ENCODE data around the gene GAMT.

Gene GAMT

DNA sequence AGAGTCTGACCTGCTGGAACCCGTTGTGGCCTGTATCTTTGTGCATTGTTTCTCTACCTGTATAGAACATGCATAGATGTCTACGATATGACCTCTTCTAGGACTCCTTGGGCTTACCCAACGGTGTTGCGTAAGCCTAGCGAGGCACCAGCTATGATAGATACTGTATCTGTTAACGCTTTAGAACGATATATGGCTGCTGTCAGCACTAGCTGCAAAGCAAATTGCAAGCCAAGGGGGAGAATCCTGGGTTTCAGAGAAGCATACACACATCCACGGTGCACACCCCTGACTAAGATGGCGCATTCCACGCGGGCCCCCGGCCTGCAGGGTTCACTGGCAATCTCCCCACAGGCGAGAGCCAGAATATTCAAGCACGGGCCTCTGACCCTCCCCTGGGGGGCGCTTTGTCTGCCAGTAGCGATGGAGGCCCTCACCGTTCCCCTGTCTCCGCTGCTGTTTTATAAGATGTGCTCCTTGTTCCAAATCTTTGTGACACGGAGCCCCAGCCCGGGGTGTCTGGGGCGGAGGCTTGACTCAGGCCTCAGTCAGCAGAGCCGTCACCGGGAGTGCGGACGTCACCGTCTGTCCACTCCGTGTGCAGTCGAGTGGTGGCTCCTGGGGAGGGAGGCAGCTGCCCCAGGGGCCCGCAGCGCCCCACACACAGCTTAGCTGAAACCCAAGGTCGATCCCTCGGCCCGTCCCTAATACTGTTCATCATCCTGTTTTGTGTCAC is 23.9 kb upstream of the GAMT start:
- TF ChIP-seq, protein P1, sequence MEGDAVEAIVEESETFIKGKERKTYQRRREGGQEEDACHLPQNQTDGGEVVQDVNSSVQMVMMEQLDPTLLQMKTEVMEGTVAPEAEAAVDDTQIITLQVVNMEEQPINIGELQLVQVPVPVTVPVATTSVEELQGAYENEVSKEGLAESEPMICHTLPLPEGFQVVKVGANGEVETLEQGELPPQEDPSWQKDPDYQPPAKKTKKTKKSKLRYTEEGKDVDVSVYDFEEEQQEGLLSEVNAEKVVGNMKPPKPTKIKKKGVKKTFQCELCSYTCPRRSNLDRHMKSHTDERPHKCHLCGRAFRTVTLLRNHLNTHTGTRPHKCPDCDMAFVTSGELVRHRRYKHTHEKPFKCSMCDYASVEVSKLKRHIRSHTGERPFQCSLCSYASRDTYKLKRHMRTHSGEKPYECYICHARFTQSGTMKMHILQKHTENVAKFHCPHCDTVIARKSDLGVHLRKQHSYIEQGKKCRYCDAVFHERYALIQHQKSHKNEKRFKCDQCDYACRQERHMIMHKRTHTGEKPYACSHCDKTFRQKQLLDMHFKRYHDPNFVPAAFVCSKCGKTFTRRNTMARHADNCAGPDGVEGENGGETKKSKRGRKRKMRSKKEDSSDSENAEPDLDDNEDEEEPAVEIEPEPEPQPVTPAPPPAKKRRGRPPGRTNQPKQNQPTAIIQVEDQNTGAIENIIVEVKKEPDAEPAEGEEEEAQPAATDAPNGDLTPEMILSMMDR (IDR thresholded peaks at IDR 0.05; ENCODE audit: low read depth, low read length), result no peak
- H3K27me3 ChIP-seq (ENCODE audit: insufficient read depth, low read depth, severe bottlenecking), result no peaks in the 10 kb centered on the region
- H3K4me3 ChIP-seq (ENCODE audit: low read depth, low read length), result no peak overlapping the region
- no peak overlapping the region for H3K27ac ChIP-seq
- no peak for DNase-seq
- no peaks in the 10 kb centered on the region for H3K9me3 ChIP-seq (ENCODE audit: severe bottlenecking)
- H3K36me3 ChIP-seq, result peaks cover 86% of the 10 kb centered on the region

DNA sequence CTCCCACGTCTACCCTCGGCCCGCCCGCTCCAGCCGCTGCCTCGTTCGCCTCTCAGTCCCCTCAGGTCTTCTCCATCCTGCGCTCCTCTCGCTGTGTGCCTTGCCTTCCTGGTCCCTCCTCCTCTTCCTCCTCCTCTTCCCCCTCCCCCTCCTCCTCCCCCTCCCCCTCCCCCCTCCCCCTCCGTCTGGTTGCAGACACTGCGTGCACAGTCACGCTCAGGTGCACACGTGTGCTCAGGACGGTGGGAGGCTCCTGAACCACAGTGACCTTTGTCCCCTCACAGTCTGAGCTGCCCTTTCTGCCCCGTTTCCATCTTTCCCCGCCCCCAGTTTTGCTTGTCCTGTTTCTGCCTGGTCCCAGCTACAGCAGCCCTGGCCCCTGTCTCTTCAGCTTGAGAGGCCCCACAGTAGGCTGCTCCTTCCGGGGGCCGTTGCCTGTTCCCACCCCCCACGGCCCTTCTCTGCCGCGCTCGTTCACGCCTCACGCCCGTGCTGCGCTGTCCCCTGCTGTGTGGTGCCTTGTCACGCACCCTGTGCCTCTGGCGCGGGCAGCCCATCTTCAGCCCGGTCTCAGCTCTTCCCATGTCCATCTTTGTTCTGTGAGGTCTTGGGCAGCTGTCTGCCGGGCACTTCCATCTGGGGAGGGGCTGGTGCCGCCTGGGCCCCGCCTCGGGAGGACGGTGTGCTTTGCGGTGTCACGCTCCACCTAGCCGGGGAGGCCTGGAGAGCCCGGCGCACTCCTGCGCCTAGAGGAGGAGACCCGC is 23.0 kb upstream of the GAMT start:
- no peaks in the 10 kb centered on the region for H3K27me3 ChIP-seq (ENCODE audit: insufficient read depth, low read depth, severe bottlenecking)
- no peaks in the 10 kb centered on the region for H3K9me3 ChIP-seq (ENCODE audit: severe bottlenecking)
- no peak overlapping the region for H3K27ac ChIP-seq
- no peak overlapping the region for H3K4me3 ChIP-seq (ENCODE audit: low read depth, low read length)
- TF ChIP-seq, protein P1 (IDR thresholded peaks at IDR 0.05; ENCODE audit: low read depth, low read length), result no peak
- no peak for DNase-seq
- H3K36me3 ChIP-seq, result peaks cover 80% of the 10 kb centered on the region

DNA sequence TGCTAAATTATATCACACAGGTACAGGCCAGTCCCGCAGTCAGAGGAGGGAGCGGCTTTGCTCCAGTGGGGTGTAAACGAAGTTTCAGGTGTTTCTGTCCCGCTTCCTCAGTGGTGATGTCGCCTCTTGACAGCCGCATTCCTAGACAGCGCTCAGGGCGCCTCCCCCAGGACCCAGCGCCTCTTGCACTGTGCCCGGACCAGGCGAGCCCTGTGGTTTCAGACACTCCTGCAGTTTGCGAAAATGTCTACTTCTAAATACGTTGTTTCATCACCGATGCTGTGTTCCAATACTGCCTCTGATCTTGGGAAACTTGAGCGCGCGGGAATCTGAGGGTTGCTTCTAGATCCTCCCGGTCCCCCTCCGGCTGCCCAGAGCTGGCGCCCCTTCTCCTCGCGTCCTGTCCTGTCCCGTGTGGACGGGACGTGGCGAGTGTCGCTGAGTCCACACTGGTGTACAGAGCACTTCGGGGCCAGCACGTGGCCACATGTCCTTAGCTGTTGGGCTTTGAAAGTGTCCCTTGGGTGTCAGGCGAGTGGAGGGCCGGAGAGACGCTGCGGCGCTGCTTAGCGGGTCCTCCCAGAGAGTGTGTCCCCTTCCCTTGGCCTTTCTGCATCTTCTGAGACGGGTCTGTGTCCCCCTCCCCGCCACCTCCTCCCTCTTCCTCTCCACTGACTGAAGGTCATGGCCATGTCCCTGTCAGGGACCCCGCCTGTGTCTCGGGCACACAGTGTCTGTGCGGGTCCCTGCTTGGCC is 22.3 kb upstream of the GAMT start:
- peaks cover 79% of the 10 kb centered on the region for H3K36me3 ChIP-seq

DNA sequence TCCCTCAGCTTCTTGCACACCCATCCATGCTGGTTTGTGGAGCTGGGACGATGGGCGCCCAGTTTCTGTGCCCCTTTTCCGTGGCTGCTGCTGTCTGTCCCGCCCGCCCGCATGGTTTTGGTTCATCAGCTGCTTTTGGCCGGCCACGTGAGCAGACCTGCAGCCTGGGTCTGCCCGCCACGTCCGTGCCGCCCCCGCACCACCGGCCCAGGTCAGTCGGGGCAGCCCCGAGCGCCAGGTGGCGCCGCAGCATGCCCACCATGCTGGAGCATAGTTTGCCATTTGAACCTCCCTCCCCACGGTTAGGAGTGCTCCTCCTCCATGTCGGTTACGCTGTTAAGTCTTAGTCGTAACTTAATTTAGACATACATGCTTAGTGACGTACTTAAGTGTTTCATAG is 21.6 kb upstream of the GAMT start:
- no peak for DNase-seq
- Histone ChIP-seq H3K27ac (no peak overlapping the region), H3K9me3 (ENCODE audit: severe bottlenecking) (no peaks in the 10 kb centered on the region), H3K4me3 (ENCODE audit: low read depth, low read length) (no peak overlapping the region), H3K36me3 (peaks cover 75% of the 10 kb centered on the region), H3K27me3 (ENCODE audit: insufficient read depth, low read depth, severe bottlenecking) (no peaks in the 10 kb centered on the region)
- TF ChIP-seq, protein P1 (IDR thresholded peaks at IDR 0.05; ENCODE audit: low read depth, low read length), result 0 out of 2 replicates have a peak, but pooled peaks have one; percentile 6

More for the DNA sequence above, 22.3 kb upstream of the GAMT start:
- TF ChIP-seq, protein P1 (IDR thresholded peaks at IDR 0.05; ENCODE audit: low read depth, low read length), result no peak
- H3K9me3 ChIP-seq (ENCODE audit: severe bottlenecking), result no peaks in the 10 kb centered on the region
- no peaks in the 10 kb centered on the region for H3K27me3 ChIP-seq (ENCODE audit: insufficient read depth, low read depth, severe bottlenecking)
- H3K27ac ChIP-seq, result no peak overlapping the region
- no peak overlapping the region for H3K4me3 ChIP-seq (ENCODE audit: low read depth, low read length)
- DNase-seq, result no peak

DNA sequence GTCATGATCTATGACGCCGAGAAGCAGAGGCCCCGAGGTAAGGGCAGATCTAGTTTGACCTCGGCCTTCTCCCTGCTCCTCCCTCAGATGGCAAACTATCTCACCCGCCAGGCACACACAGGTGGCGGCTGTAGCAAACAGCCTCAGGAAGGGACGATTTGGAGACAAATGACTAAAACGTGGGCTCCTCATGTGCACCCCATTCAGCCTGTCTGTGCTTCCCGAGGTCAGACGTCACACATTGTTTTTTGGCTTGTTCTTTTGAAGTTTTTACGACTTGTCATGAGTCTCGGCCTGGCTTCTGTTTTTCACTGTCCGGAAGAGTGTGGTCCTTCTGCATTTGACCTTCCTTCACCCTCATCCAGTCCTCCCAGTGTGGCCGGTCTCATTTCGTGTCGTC is 21.0 kb upstream of the GAMT start:
- H3K27me3 ChIP-seq (ENCODE audit: insufficient read depth, low read depth, severe bottlenecking), result no peaks in the 10 kb centered on the region
- H3K27ac ChIP-seq, result no peak overlapping the region
- no peaks in the 10 kb centered on the region for H3K9me3 ChIP-seq (ENCODE audit: severe bottlenecking)
- TF ChIP-seq, protein P1 (IDR thresholded peaks at IDR 0.05; ENCODE audit: low read depth, low read length), result no peak
- DNase-seq, result no peak
- H3K4me3 ChIP-seq (ENCODE audit: low read depth, low read length), result no peak overlapping the region
- H3K36me3 ChIP-seq, result peaks cover 75% of the 10 kb centered on the region

All from WERI-Rb-1 (cell line).